ENCODE results near the gene CCER1.

CCER1 gene

GRCh38 chr12:90969346-90969745 is 14.4 kb upstream of the CCER1 start:
- no peak for DNase-seq (ENCODE audit: low read depth in 2 of 2)

GRCh38 chr12:90965204-90965603 is 10.2 kb upstream of the CCER1 start:
- DNase-seq (ENCODE audit: low read depth in 2 of 2) = no peak

- DNase-seq (ENCODE audit: low read depth in 2 of 2) = no peak
Observed at GRCh38 chr12:90964616-90965015, 9.6 kb upstream of the CCER1 start.

GRCh38 chr12:90963946-90964345 is 9.0 kb upstream of the CCER1 start:
- no peak for DNase-seq (ENCODE audit: low read depth in 2 of 2)

GRCh38 chr12:90961154-90961553 is 6.2 kb upstream of the CCER1 start:
- no peak for DNase-seq (ENCODE audit: low read depth in 2 of 2)

- no peak for DNase-seq (ENCODE audit: low read depth in 2 of 2)
Observed at GRCh38 chr12:90959538-90960139, 4.7 kb upstream of the CCER1 start.

- DNase-seq (ENCODE audit: low read depth in 2 of 2) = no peak
Observed at GRCh38 chr12:90959032-90959431, 4.1 kb upstream of the CCER1 start.

GRCh38 chr12:90958347-90958746 is 3.4 kb upstream of the CCER1 start:
- no peak for DNase-seq (ENCODE audit: low read depth in 2 of 2)

- DNase-seq (ENCODE audit: low read depth in 2 of 2) = no peak
Observed at GRCh38 chr12:90954428-90954827, 548 bp downstream of the CCER1 start.

- DNase-seq (ENCODE audit: low read depth in 2 of 2) = no peak
Observed at GRCh38 chr12:90953956-90954421, 987 bp downstream of the CCER1 start.

- no peak for DNase-seq (ENCODE audit: low read depth in 2 of 2)
Observed at GRCh38 chr12:90951432-90952105, 3.4 kb downstream of the CCER1 start.

- no peak for DNase-seq (ENCODE audit: low read depth in 2 of 2)
Observed at GRCh38 chr12:90947869-90948268, 7.1 kb downstream of the CCER1 start.

GRCh38 chr12:90945070-90945649 is 9.8 kb downstream of the CCER1 start:
- no peak for DNase-seq (ENCODE audit: low read depth in 2 of 2)

- no peak for DNase-seq (ENCODE audit: low read depth in 2 of 2)
Observed at GRCh38 chr12:90943255-90943654, 11.7 kb downstream of the CCER1 start.

GRCh38 chr12:90940872-90941499 is 14.0 kb downstream of the CCER1 start:
- DNase-seq (ENCODE audit: low read depth in 2 of 2) = no peak

- no peak for DNase-seq (ENCODE audit: low read depth in 2 of 2)
Observed at GRCh38 chr12:90939382-90939781, 15.6 kb downstream of the CCER1 start.

GRCh38 chr12:90938451-90938850 is 16.5 kb downstream of the CCER1 start:
- no peak for DNase-seq (ENCODE audit: low read depth in 2 of 2)

GRCh38 chr12:90937651-90938050 is 17.3 kb downstream of the CCER1 start:
- DNase-seq (ENCODE audit: low read depth in 2 of 2) = no peak

- DNase-seq (ENCODE audit: low read depth in 2 of 2) = no peak
Observed at GRCh38 chr12:90936230-90937005, 18.6 kb downstream of the CCER1 start.

GRCh38 chr12:90925562-90925961 is 29.4 kb downstream of the CCER1 start:
- no peak for DNase-seq (ENCODE audit: low read depth in 2 of 2)

- no peak for DNase-seq (ENCODE audit: low read depth in 2 of 2)
Observed at GRCh38 chr12:90924406-90924805, 30.6 kb downstream of the CCER1 start.

GRCh38 chr12:90922145-90922627 is 32.8 kb downstream of the CCER1 start:
- no peak for DNase-seq (ENCODE audit: low read depth in 2 of 2)

Data from stimulated activated CD4-positive, alpha-beta T cell treated with anti-CD3 and anti-CD28 coated beads, Interleukin-1b, Interleukin-23, amount 100 ng/mL, for 1 hour (primary cell).